Colonic mucosa (tissue), 4 donors: Measurements from ENCODE around the gene RTKN2. TPM values are rescaled to one million over a fixed set of nuclear protein-coding genes. Genes with fewer than 3 reads are reported as not detected.

ENCODE experiments used
- DNase-seq: peaks from one replicate; pipeline ENCODE4 v3.0.0-alpha.2; 2020
- H3K27ac ChIP-seq: fragments of 200-600 bp; one replicate; pipeline ENCODE4 v1.8.0; 2021
- H3K27me3 ChIP-seq: fragments of 200-600 bp; one replicate; pipeline ENCODE4 v1.8.0; 2021
- H3K36me3 ChIP-seq: fragments of 200-600 bp; one replicate; pipeline ENCODE4 v1.8.0; 2021
- H3K4me1 ChIP-seq: fragments of 200-600 bp; one replicate; pipeline ENCODE4 v1.8.0; 2021; ENCODE audit warnings: mild to moderate bottlenecking
- H3K4me3 ChIP-seq: fragments of 200-600 bp; one replicate; pipeline ENCODE4 v1.8.0; 2021
- H3K9ac ChIP-seq, 2 donors: one replicate each; pipeline ENCODE4 v1.7.0; 2013; ENCODE audit warnings: control low read depth in 2 of 2, low read depth in 2 of 2, low read length in 2 of 2
- H3K9me3 ChIP-seq: fragments of 200-600 bp; one replicate; pipeline ENCODE4 v1.8.0; 2021
- CTCF ChIP-seq: fragments of 200-600 bp; IDR thresholded peaks from one replicate; pipeline ENCODE4 v1.8.0; 2022; ENCODE audit warnings: antibody characterized with exemption, mild to moderate bottlenecking
- intact Hi-C: fragments of 100-400 bp; cut with DNase I; formaldehyde crosslinking; loops from one replicate; pipeline ENCODE4 v1.14.1; 2022
- total RNA-seq, 2 donors: library from RNA; stranded (reverse); fragmentation: NEBNext Ultra II Directional in 1 of 2; extraction: Animal tissue kit (Norgen Biotek cat#: 25700) in 1 of 2; gene quantifications; one replicate each; pipeline ENCODE4 v1.2.1, GENCODE V29; 2021
- donor health status: healthy.
- donor health status: DM: no; HTN: no; CAD: no.
- donor health status: DM: no; HTN: no; CAD: no.

The RTKN2 gene
- total RNA-seq, 2 donors from 2014 or later, result 3.2 to 7.4 TPM

- Histone ChIP-seq H3K27ac (no peak overlapping the region), H3K36me3 (no peaks in the 10 kb centered on the region), H3K4me3 (no peak overlapping the region), H3K4me1 (no peaks in the 10 kb centered on the region), H3K9ac (no peak overlapping the region), H3K9me3 (no peaks in the 10 kb centered on the region), H3K27me3 (no peaks in the 10 kb centered on the region)
- intact Hi-C loops, result no loop called here
- DNase-seq, result no peak
- no peak for TF ChIP-seq CTCF
Observed at GRCh38 chr10:62163024-62163423, 105.6 kb downstream of the RTKN2 start.

GRCh38 chr10:62162261-62162981, 106.2 kb downstream of the RTKN2 start:
- DNase-seq, result no peak
- Histone ChIP-seq H3K36me3 (no peaks in the 10 kb centered on the region), H3K9me3 (no peaks in the 10 kb centered on the region), H3K27me3 (no peaks in the 10 kb centered on the region), H3K4me3 (no peak overlapping the region), H3K9ac (no peak overlapping the region), H3K4me1 (no peaks in the 10 kb centered on the region), H3K27ac (no peak overlapping the region)
- no peak for TF ChIP-seq CTCF
- intact Hi-C loops, result no loop called here

- H3K9ac ChIP-seq, result no peak overlapping the region
- H3K27me3 ChIP-seq, result no peaks in the 10 kb centered on the region
- no peaks in the 10 kb centered on the region for H3K4me1 ChIP-seq
- TF ChIP-seq CTCF, result no peak
- no peak overlapping the region for H3K4me3 ChIP-seq
- no peak overlapping the region for H3K27ac ChIP-seq
- intact Hi-C loops, result no loop called here
- no peaks in the 10 kb centered on the region for H3K36me3 ChIP-seq
- no peak for DNase-seq
- H3K9me3 ChIP-seq, result no peaks in the 10 kb centered on the region
Observed at GRCh38 chr10:62159351-62159750, 109.3 kb downstream of the RTKN2 start.

- intact Hi-C loops, result no loop called here
- H3K9ac ChIP-seq, result no peak overlapping the region
Observed at GRCh38 chr10:62157601-62158000, 111.0 kb downstream of the RTKN2 start.

GRCh38 chr10:62155054-62155680, 113.5 kb downstream of the RTKN2 start:
- Histone ChIP-seq H3K27ac (no peak overlapping the region), H3K4me3 (no peak overlapping the region), H3K36me3 (no peaks in the 10 kb centered on the region), H3K9ac (no peak overlapping the region), H3K27me3 (no peaks in the 10 kb centered on the region), H3K9me3 (no peaks in the 10 kb centered on the region), H3K4me1 (no peaks in the 10 kb centered on the region)
- no peak for DNase-seq
- TF ChIP-seq CTCF, result no peak
- intact Hi-C loops, result no loop called here

More at GRCh38 chr10:62157601-62158000, 111.0 kb downstream of the RTKN2 start:
- Histone ChIP-seq H3K27me3 (no peaks in the 10 kb centered on the region), H3K36me3 (no peaks in the 10 kb centered on the region), H3K4me1 (no peaks in the 10 kb centered on the region), H3K27ac (no peak overlapping the region), H3K9me3 (no peaks in the 10 kb centered on the region), H3K4me3 (no peak overlapping the region)
- DNase-seq, result no peak
- no peak for TF ChIP-seq CTCF
